ENCODE results near the gene PODNL1. TPM values are rescaled to one million over a fixed set of nuclear protein-coding genes. Genes with fewer than 3 reads are reported as not detected.

Gene PODNL1
- total RNA-seq, 6 donors from 2014 or later: 1.5 to 4.3 (median 2.5) TPM

GRCh38 chr19:13966684-13967128 is 28.5 kb upstream of the PODNL1 start:
- ATAC-seq (ENCODE audit: low FRiP score in 2 of 2) (peak in 1 of 2 donors; percentile 4), DNase-seq (peak in 1 of 2 donors; percentile 72)
- H3K4me3 ChIP-seq: no peak overlapping the region
- H3K9me3 ChIP-seq: no peaks in the 10 kb centered on the region
- 80 to 91% methylated on average over 1 to 14 of the region's 14 CpGs for WGBS, 2 donors
- no peak overlapping the region for H3K27ac ChIP-seq
- no peaks in the 10 kb centered on the region for H3K27me3 ChIP-seq
- peaks cover 27 to 94% (median 78%) of the 10 kb centered on the region in 4 donors for H3K36me3 ChIP-seq
- H3K4me1 ChIP-seq: no peaks in the 10 kb centered on the region
- TF ChIP-seq POLR2A (IDR thresholded peaks at IDR 0.05) (no peak), POLR2AphosphoS5 (IDR thresholded peaks at IDR 0.05) (no peak), EP300 (IDR thresholded peaks at IDR 0.05) (no peak)
- TF ChIP-seq, protein P1, sequence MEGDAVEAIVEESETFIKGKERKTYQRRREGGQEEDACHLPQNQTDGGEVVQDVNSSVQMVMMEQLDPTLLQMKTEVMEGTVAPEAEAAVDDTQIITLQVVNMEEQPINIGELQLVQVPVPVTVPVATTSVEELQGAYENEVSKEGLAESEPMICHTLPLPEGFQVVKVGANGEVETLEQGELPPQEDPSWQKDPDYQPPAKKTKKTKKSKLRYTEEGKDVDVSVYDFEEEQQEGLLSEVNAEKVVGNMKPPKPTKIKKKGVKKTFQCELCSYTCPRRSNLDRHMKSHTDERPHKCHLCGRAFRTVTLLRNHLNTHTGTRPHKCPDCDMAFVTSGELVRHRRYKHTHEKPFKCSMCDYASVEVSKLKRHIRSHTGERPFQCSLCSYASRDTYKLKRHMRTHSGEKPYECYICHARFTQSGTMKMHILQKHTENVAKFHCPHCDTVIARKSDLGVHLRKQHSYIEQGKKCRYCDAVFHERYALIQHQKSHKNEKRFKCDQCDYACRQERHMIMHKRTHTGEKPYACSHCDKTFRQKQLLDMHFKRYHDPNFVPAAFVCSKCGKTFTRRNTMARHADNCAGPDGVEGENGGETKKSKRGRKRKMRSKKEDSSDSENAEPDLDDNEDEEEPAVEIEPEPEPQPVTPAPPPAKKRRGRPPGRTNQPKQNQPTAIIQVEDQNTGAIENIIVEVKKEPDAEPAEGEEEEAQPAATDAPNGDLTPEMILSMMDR (IDR thresholded peaks at IDR 0.05): no peak

DNA sequence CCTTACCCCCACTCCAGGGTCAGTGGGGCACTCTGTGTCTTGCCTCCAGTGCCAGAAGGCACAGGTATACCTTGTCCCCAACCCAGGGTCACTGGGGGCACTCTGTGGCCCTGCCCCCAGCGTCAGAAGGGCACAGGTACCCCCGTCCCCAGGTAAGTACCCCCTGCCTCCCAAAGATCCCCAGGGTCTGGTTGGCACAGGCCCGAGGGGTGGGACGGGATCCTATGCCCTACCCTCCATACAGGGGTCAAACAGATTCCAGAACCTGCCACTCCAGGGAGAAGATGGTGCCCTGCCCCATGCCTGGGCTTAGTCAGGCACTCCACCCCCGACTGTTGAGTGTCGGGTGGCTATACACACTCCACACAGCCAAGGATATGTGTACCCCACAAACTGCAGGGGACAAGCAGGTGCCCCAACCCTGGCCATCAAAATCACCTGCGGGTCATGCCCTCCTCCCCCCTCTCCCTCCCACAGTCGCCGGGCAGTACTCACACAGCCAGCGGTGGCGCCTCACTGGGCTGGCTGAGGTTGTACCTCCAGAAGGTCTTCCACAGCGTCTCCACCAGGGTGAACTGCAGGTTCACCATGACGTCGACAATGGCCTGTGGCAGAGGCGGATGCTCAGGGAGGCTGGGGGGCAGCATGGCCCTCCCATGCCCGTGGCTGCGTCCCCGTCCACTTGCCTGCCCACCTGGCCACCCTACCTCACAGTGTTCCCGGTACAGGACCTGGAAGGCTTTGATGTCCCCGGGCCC is 27.9 kb upstream of the PODNL1 start:
- Histone ChIP-seq H3K4me3 (no peak overlapping the region), H3K9me3 (no peaks in the 10 kb centered on the region), H3K36me3 (peaks cover 29 to 95% (median 84%) of the 10 kb centered on the region in 4 donors), H3K27me3 (no peaks in the 10 kb centered on the region), H3K27ac (no peak overlapping the region), H3K4me1 (no peaks in the 10 kb centered on the region)
- WGBS, 2 donors: 90 to 92% methylated on average over 2 to 19 of the region's 20 CpGs
- DNase-seq: peak in 1 of 2 donors; percentile 69
- peak in 1 of 2 donors; percentile 2 for ATAC-seq (ENCODE audit: low FRiP score in 2 of 2)
- TF ChIP-seq, protein P1 (IDR thresholded peaks at IDR 0.05): no peak

DNA sequence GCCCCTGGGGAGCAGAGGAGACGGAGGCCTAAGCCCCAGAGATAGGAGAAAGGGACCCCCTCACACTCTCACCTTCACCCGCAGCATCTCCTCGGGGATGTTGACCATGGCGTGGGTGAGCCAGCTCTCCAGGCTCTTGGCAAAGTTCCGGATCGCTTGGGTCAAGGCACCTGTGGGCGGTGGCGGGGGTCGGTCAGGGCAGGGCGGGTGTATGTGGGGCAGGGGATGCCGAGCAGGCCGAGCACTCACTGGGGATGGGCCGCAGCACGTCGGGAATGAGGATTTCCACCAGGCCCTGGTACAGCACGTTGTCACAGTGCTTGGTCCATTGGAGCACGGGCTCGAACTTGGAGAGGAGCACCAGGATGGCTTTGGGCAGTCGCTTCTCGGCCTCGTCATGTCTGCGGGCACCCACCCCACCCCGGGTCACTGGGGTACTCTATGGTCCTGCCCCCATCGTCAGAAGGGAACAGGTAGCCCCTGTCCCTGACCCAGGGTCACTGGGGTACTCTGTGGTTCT is 27.2 kb upstream of the PODNL1 start:
- WGBS, 2 donors: 95 to 97% methylated on average over 22 to 24 of the region's 24 CpGs
- TF ChIP-seq POLR2A (IDR thresholded peaks at IDR 0.05) (no peak), EP300 (IDR thresholded peaks at IDR 0.05) (no peak), POLR2AphosphoS5 (IDR thresholded peaks at IDR 0.05) (no peak)
- TF ChIP-seq, protein P1 (IDR thresholded peaks at IDR 0.05): no peak
- no peak overlapping the region for H3K27ac ChIP-seq
- ATAC-seq (ENCODE audit: low FRiP score in 2 of 2): no peak
- H3K4me3 ChIP-seq: no peak overlapping the region
- no peaks in the 10 kb centered on the region for H3K9me3 ChIP-seq
- no peak for DNase-seq
- H3K36me3 ChIP-seq: peaks cover 34 to 99% (median 91%) of the 10 kb centered on the region in 4 donors
- H3K4me1 ChIP-seq: no peaks in the 10 kb centered on the region
- H3K27me3 ChIP-seq: no peaks in the 10 kb centered on the region

GRCh38 chr19:13964776-13965175 is 26.6 kb upstream of the PODNL1 start:
- 90 to 92% methylated on average over 5 of the region's 5 CpGs for WGBS, 2 donors
- ATAC-seq (ENCODE audit: low FRiP score in 2 of 2): no peak
- no peaks in the 10 kb centered on the region for H3K9me3 ChIP-seq
- H3K4me3 ChIP-seq: no peak overlapping the region
- DNase-seq: no peak
- no peak overlapping the region for H3K27ac ChIP-seq
- TF ChIP-seq EP300 (IDR thresholded peaks at IDR 0.05): no peak
- TF ChIP-seq, protein P1 (IDR thresholded peaks at IDR 0.05): no peak
- TF ChIP-seq POLR2AphosphoS5 (IDR thresholded peaks at IDR 0.05): no peak
- no peak for TF ChIP-seq POLR2A (IDR thresholded peaks at IDR 0.05)
- peaks cover 37 to 100% (median 93%) of the 10 kb centered on the region in 4 donors for H3K36me3 ChIP-seq
- H3K27me3 ChIP-seq: no peaks in the 10 kb centered on the region
- no peaks in the 10 kb centered on the region for H3K4me1 ChIP-seq

All from upper lobe of left lung (tissue), 6 donors.